Measurements from ENCODE around the gene CBS. TPM values are rescaled to one million over a fixed set of nuclear protein-coding genes. Genes with fewer than 3 reads are reported as not detected.
"Not testable (repeated sequence)": the region's sequence is repeated elsewhere in the genome, so short reads cannot be mapped to it uniquely, and the experiment has no call there.

Gene CBS
- total RNA-seq, 4 donors from 2014 or later, result 2.6 to 8.2 (median 3.1) TPM

- H3K4me3 ChIP-seq (ENCODE audit: low read depth, poor library complexity, severe bottlenecking), result no peak overlapping the region
- WGBS, 2 donors, result 92% methylated on average over 13 of the region's 13 CpGs
- TF ChIP-seq CTCF (IDR thresholded peaks at IDR 0.05), result no peak
- intact Hi-C loops (cut with DNase I; ENCODE audit: low total_unique reads), result no loop called here
- no peak for DNase-seq (ENCODE audit: low spot score in 2 of 2)
Observed at GRCh38 chr21:43016728-43017127, 58.9 kb downstream of the CBS start.

- intact Hi-C loops (cut with DNase I; ENCODE audit: low total_unique reads), result no loop called here
- DNase-seq (ENCODE audit: low spot score in 2 of 2), result no peak
- 87 to 89% methylated on average over 13 of the region's 13 CpGs for WGBS, 2 donors
- TF ChIP-seq CTCF (IDR thresholded peaks at IDR 0.05) (no peak), POLR2A (IDR thresholded peaks at IDR 0.05) (no peak)
- H3K4me3 ChIP-seq (ENCODE audit: low read depth, poor library complexity, severe bottlenecking), result no peak overlapping the region
Observed at GRCh38 chr21:43015906-43016540, 59.6 kb downstream of the CBS start.

GRCh38 chr21:43012596-43012995 lies 63.0 kb downstream of the CBS start:
- no peak overlapping the region for H3K4me3 ChIP-seq (ENCODE audit: low read depth, poor library complexity, severe bottlenecking)
- no peak for DNase-seq (ENCODE audit: low spot score in 2 of 2)
- 84 to 90% methylated on average over 6 of the region's 6 CpGs for WGBS, 2 donors
- TF ChIP-seq POLR2A (IDR thresholded peaks at IDR 0.05), result no peak
- no peak for TF ChIP-seq CTCF (IDR thresholded peaks at IDR 0.05)
- intact Hi-C loops (cut with DNase I; ENCODE audit: low total_unique reads), result no loop called here

- H3K4me3 ChIP-seq (ENCODE audit: low read depth, poor library complexity, severe bottlenecking), result no peak overlapping the region
- TF ChIP-seq CTCF (IDR thresholded peaks at IDR 0.05) (no peak), POLR2A (IDR thresholded peaks at IDR 0.05) (no peak)
- DNase-seq (ENCODE audit: low spot score in 2 of 2), result no peak
- 74 to 93% methylated on average over 4 of the region's 4 CpGs for whole genome bisulfite sequencing, 2 donors
- intact Hi-C loops (cut with DNase I; ENCODE audit: low total_unique reads), result no loop called here
Observed at GRCh38 chr21:43006874-43007208, 68.8 kb downstream of the CBS start.

- intact Hi-C loops (cut with DNase I; ENCODE audit: low total_unique reads); H3K4me3 ChIP-seq (ENCODE audit: low read depth, poor library complexity, severe bottlenecking); DNase-seq (ENCODE audit: low spot score in 2 of 2): not testable (repeated sequence)
- 84 to 89% methylated on average over 14 of the region's 14 CpGs for WGBS, 2 donors
Observed at GRCh38 chr21:43006051-43006873, 69.4 kb downstream of the CBS start.

GRCh38 chr21:43005635-43006034 lies 70.0 kb downstream of the CBS start:
- no peak for DNase-seq (ENCODE audit: low spot score in 2 of 2)
- WGBS, 2 donors, result 81 to 83% methylated on average over 9 of the region's 9 CpGs
- intact Hi-C loops (cut with DNase I; ENCODE audit: low total_unique reads), result no loop called here
- no peak for TF ChIP-seq CTCF (IDR thresholded peaks at IDR 0.05)
- TF ChIP-seq POLR2A (IDR thresholded peaks at IDR 0.05), result no peak
- H3K4me3 ChIP-seq (ENCODE audit: low read depth, poor library complexity, severe bottlenecking), result no peak overlapping the region

Data from lower leg skin (tissue), 4 donors.